Psoas muscle (tissue), 8 donors: ENCODE measurements around the gene TNFRSF14. TPM values are rescaled to one million over a fixed set of nuclear protein-coding genes. Genes with fewer than 3 reads are reported as not detected.
A peak's percentile ranks its signal among the peaks of the same experiment; 100 is the strongest.
"Not testable (repeated sequence)": the region's sequence is repeated elsewhere in the genome, so short reads cannot be mapped to it uniquely, and the experiment has no call there.

ENCODE experiments used
- ATAC-seq, 4 donors: fragments of 200-7000 bp; cut with Tn5 transposase; one replicate each; pipeline ENCODE4 v1.9.1; 2020; ENCODE audit warnings: moderate library complexity in 3 of 4, mild to moderate bottlenecking in 2 of 4
- DNase-seq, 2 donors: peaks; one replicate each; pipeline ENCODE4 v3.0.0-alpha.2; 2020
- H3K27ac ChIP-seq: fragments of 200-600 bp; one replicate; pipeline ENCODE4 v1.8.0; 2022
- H3K27me3 ChIP-seq, 3 donors: fragments of 200-600 bp in 1 of 3; one replicate each; pipeline versions ENCODE4 v1.6.1 to v1.8.0; 2013 to 2022; ENCODE audit warnings: low read length in 2 of 3, mild to moderate bottlenecking in 2 of 3, moderate library complexity in 1 of 3; ENCODE audit not compliant: insufficient read depth in 3 of 3
- H3K36me3 ChIP-seq, 2 donors: fragments of 200-600 bp in 1 of 2; one replicate each; pipeline versions ENCODE4 v1.6.1 to v1.8.0; 2013 to 2022; ENCODE audit warnings: low read depth in 1 of 2, mild to moderate bottlenecking in 1 of 2, moderate library complexity in 1 of 2; ENCODE audit not compliant: insufficient read depth in 1 of 2
- H3K4me1 ChIP-seq: fragments of 200-600 bp; one replicate; pipeline ENCODE4 v1.8.0; 2022
- H3K4me3 ChIP-seq: fragments of 200-600 bp; one replicate; pipeline ENCODE4 v1.8.0; 2022; ENCODE audit warnings: mild to moderate bottlenecking
- H3K9me3 ChIP-seq: fragments of 200-600 bp; one replicate; pipeline ENCODE4 v1.8.0; 2022
- WGBS, 3 donors: extraction: QIAGEN DNeasy Blood & Tissue Kit; methylation state at CpG; one replicate each; pipeline versions ENCODE4 v1.1.6 to v1.1.7; 2013; 5-methylcytosine and 5-hydroxymethylcytosine counted together
- intact Hi-C, 2 donors: fragments of 100-400 bp; cut with DNase I; formaldehyde crosslinking; loops; one replicate each; pipeline versions ENCODE4 v1.11.0 to v1.14.2; 2022
- polyA plus RNA-seq, 3 donors: library from polyadenylated mRNA; stranded (reverse); fragments of 200-250 nt; gene quantifications; one replicate each; pipeline ENCODE4 v1.2.3, GENCODE V29; 2013
- total RNA-seq, 4 donors: library from RNA; stranded (reverse); fragmentation: NEBNext Ultra II Directional in 2 of 4; extraction: Animal tissue kit (Norgen Biotek cat#: 25700) in 2 of 4; gene quantifications; one replicate each; pipeline versions ENCODE4 v1.2.1 to v1.2.4, GENCODE V29; 2021 to 2023
- TF ChIP-seq, protein P1 (sequence below): fragments of 200-600 bp; IDR thresholded peaks from one replicate; pipeline ENCODE4 v1.8.0; 2022; ENCODE audit warnings: antibody characterized with exemption
- donor health status: healthy with polysubstance abuse.
- donor health status: DM: no; HTN: no; CAD: no; lungs with moderate emphysema.
- donor health status: Bipolar disorder and iron deficiency.
- donor health status: healthy.
- donor health status: DM: yes; HTN: yes; CAD: no.
- donor health status: DM: no; HTN: no; CAD: no.
- donor health status: DM: no; HTN: no; CAD: no.
- donor health status: DM: yes; HTN: yes; CAD: no.

The TNFRSF14 gene
- total and polyA plus RNA-seq, 7 donors: 6.2 to 10.8 (median 8.2) TPM

DNA sequence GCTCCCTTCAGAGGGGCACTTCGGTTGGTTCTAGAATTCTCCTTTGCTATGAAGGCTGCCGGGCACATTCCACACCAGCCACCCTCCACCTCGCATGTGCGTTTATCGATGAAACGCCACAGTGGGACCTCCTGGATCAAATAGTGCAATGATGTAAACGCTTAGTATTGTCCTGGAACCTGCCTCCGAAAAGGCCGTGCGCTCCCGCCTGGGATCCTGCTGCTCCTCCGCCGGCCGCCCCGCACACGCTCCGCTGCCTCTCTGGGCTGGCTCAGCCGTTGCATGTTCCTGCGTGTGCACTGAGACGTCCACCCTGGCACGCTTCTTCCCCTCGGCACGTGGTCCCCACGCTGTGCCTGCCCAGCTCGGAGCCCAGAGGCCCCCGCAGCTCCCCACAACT is 4.0 kb upstream of the TNFRSF14 start:
- Histone ChIP-seq H3K4me1 (peaks cover 8% of the 10 kb centered on the region), H3K27ac (no peak overlapping the region), H3K9me3 (no peaks in the 10 kb centered on the region), H3K36me3 (no peaks in the 10 kb centered on the region), H3K4me3 (no peak overlapping the region), H3K27me3 (peaks cover 0 to 7% (median 5%) of the 10 kb centered on the region in 3 donors)
- intact Hi-C loops: no loop called here
- no peak for DNase-seq
- TF ChIP-seq, protein P1, sequence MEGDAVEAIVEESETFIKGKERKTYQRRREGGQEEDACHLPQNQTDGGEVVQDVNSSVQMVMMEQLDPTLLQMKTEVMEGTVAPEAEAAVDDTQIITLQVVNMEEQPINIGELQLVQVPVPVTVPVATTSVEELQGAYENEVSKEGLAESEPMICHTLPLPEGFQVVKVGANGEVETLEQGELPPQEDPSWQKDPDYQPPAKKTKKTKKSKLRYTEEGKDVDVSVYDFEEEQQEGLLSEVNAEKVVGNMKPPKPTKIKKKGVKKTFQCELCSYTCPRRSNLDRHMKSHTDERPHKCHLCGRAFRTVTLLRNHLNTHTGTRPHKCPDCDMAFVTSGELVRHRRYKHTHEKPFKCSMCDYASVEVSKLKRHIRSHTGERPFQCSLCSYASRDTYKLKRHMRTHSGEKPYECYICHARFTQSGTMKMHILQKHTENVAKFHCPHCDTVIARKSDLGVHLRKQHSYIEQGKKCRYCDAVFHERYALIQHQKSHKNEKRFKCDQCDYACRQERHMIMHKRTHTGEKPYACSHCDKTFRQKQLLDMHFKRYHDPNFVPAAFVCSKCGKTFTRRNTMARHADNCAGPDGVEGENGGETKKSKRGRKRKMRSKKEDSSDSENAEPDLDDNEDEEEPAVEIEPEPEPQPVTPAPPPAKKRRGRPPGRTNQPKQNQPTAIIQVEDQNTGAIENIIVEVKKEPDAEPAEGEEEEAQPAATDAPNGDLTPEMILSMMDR: no peak
- whole genome bisulfite sequencing, 3 donors: 80 to 90% (median 84%) methylated on average over 24 to 26 of the region's 26 CpGs
- no peak for ATAC-seq

DNA sequence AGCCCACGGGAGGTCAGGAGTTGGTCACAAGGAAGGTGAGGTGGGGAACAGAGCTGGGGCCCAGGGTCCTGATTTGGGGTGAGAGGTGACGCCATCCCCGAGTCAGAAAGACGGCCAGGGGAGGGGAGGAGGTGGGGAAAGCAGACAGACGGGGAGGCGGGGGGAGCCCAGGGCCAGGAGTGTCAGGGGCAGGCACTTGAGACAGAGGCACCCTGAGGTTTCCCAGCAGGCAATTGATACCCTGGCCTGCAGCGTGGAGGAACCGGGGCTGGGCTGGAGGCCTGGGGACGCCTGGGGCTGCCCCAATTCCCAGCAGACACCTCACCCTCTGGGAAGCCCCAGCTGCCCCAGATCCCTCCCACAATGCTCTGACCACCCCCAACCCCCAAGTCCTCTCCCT is 3.1 kb upstream of the TNFRSF14 start:
- H3K36me3 ChIP-seq, ATAC-seq, H3K27me3 ChIP-seq, DNase-seq, intact Hi-C loops, H3K27ac ChIP-seq, H3K4me3 ChIP-seq, H3K9me3 ChIP-seq, H3K4me1 ChIP-seq: not testable (repeated sequence)
- 35 to 71% (median 62%) methylated on average over 4 to 9 of the region's 9 CpGs for WGBS, 3 donors

DNA sequence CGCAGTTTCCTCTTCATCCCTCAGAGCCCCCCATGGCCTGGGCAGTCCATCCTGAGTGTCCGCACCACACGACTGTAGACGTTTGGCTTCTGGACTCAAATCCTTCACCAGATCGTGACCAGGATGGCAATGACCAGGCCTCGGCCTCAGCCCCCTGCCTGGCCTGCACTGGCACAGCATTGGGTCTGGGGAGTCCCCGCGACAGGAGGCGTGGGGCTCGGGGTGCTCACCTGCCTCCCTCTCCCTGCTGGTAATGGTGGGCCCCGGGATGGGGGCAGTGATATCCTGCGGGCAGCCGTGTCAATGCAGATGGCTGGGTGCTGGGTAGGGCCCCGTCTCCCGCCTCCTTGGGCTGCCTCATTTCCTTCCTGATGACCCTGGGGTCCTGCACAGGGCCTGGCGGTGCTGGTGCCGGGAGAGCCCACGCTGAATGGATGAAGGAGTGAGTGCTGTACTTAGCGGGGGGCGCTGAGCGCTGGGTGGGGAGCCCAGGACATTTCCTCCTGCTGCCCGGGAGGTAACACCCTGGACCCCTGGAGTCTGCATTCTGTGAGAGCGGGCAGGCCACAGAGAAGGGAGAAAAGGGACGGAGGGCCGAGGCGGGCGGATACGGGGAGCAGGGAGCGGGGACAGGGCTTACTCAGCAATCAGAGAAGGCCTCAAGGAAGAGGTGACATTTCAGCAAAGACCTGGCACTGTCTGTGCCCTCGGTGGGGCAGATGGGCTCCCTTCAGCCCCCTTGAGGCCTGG is 2.1 kb upstream of the TNFRSF14 start:
- Histone ChIP-seq H3K4me3 (no peak overlapping the region), H3K4me1 (no peaks in the 10 kb centered on the region), H3K9me3 (no peaks in the 10 kb centered on the region), H3K27me3 (peaks cover 0 to 7% (median 3%) of the 10 kb centered on the region in 3 donors), H3K36me3 (no peaks in the 10 kb centered on the region), H3K27ac (no peak overlapping the region)
- no peak for DNase-seq
- no peak for ATAC-seq
- WGBS, 3 donors: 79 to 83% (median 83%) methylated on average over 24 to 30 of the region's 30 CpGs
- TF ChIP-seq, protein P1: no peak
- intact Hi-C loops: no loop called here

- Histone ChIP-seq H3K27ac (peak overlapping the region; percentile 74), H3K4me1 (no peaks in the 10 kb centered on the region), H3K9me3 (no peaks in the 10 kb centered on the region), H3K36me3 (no peaks in the 10 kb centered on the region), H3K27me3 (peaks cover 0 to 7% (median 3%) of the 10 kb centered on the region in 3 donors), H3K4me3 (no peak overlapping the region)
- intact Hi-C loops: no loop called here
- TF ChIP-seq, protein P1: no peak
- ATAC-seq: no peak
- DNase-seq: no peak
- WGBS, 3 donors: 44 to 54% (median 50%) methylated on average over 18 to 19 of the region's 19 CpGs
Observed at GRCh38 chr1:2554621-2555387, 1.4 kb upstream of the TNFRSF14 start.

- Histone ChIP-seq H3K4me3 (peak overlapping the region; percentile 76), H3K9me3 (no peaks in the 10 kb centered on the region), H3K27ac (peak overlapping the region; percentile 74), H3K4me1 (no peaks in the 10 kb centered on the region), H3K36me3 (no peaks in the 10 kb centered on the region), H3K27me3 (peaks cover 0 to 7% (median 3%) of the 10 kb centered on the region in 3 donors)
- ATAC-seq (peak; percentile 33 to 74 (median 58)), DNase-seq (peak; percentile 82 to 87)
- intact Hi-C loops: no loop called here
- 7 to 20% (median 16%) methylated on average over 20 to 26 of the region's 26 CpGs for WGBS, 3 donors
- TF ChIP-seq, protein P1: no peak
Observed at GRCh38 chr1:2555634-2556276, 416 bp upstream of the TNFRSF14 start.
